ENCODE measurements around the gene INAVA.
"Not testable (repeated sequence)": the region's sequence is repeated elsewhere in the genome, so short reads cannot be mapped to it uniquely, and the experiment has no call there.

The INAVA gene

GRCh38 chr1:200929530-200930278 lies 35.0 kb downstream of the INAVA start:
- TF ChIP-seq CTCF (conservative IDR thresholded peaks at IDR 0.05; ENCODE audit: low read depth): no peak
- H3K27ac ChIP-seq: no peak overlapping the region
- ChIA-PET POLR2A (ENCODE audit: low non-redundant PET) (no interaction called here), CTCF (no interaction called here)
- no peak for DNase-seq (ENCODE audit: low spot score)

- CTCF ChIA-PET: interaction anchor here (1.5 kb wide), 1 partner anchor 85 kb away, joined by 5 read pairs; no protein-coding TSS in a partner anchor
- DNase-seq (ENCODE audit: low spot score); H3K27ac ChIP-seq; POLR2A ChIA-PET (ENCODE audit: low non-redundant PET): not testable (repeated sequence)
These were observed 35.6 kb downstream of the INAVA start for GRCh38 chr1:200930285-200930684.

- H3K27ac ChIP-seq: no peak overlapping the region
- CTCF ChIA-PET: interaction anchor here (1.0 to 1.5 kb wide), 3 partner anchors 13 to 83 kb away, joined by 3 to 6 read pairs (median 5); no protein-coding TSS in a partner anchor
- POLR2A ChIA-PET (ENCODE audit: low non-redundant PET): interaction anchor here (0.6 kb wide), 1 partner anchor 14 kb away, joined by 3 read pairs; no protein-coding TSS in a partner anchor
- no peak for DNase-seq (ENCODE audit: low spot score)
- TF ChIP-seq CTCF (conservative IDR thresholded peaks at IDR 0.05; ENCODE audit: low read depth): no peak
These were observed 37.1 kb downstream of the INAVA start for GRCh38 chr1:200931776-200932175.

- ChIA-PET POLR2A (ENCODE audit: low non-redundant PET) (no interaction called here), CTCF (interaction anchor here (0.6 kb wide), 1 partner anchor 125 kb away, joined by 5 read pairs; no protein-coding TSS in a partner anchor)
- TF ChIP-seq CTCF (conservative IDR thresholded peaks at IDR 0.05; ENCODE audit: low read depth): no peak
- no peak overlapping the region for H3K27ac ChIP-seq
- no peak for DNase-seq (ENCODE audit: low spot score)
These were observed 40.1 kb downstream of the INAVA start for GRCh38 chr1:200934676-200935245.

GRCh38 chr1:200935286-200935962 lies 40.7 kb downstream of the INAVA start:
- H3K27ac ChIP-seq; DNase-seq (ENCODE audit: low spot score); POLR2A ChIA-PET (ENCODE audit: low non-redundant PET): not testable (repeated sequence)
- CTCF ChIA-PET: interaction anchor here (0.6 kb wide), 1 partner anchor 124 kb away, joined by 5 read pairs; no protein-coding TSS in a partner anchor

- H3K27ac ChIP-seq: no peak overlapping the region
- no peak for DNase-seq (ENCODE audit: low spot score)
- POLR2A ChIA-PET (ENCODE audit: low non-redundant PET): interaction anchor here (0.7 kb wide), 2 partner anchors 11 to 55 kb away, joined by 11 to 12 read pairs; no protein-coding TSS in a partner anchor
- TF ChIP-seq CTCF (conservative IDR thresholded peaks at IDR 0.05; ENCODE audit: low read depth): no peak
- CTCF ChIA-PET: interaction anchor here (0.6 to 0.7 kb wide), 3 partner anchors 61 to 1024 kb away, joined by 3 to 8 read pairs (median 6); no protein-coding TSS in a partner anchor
These were observed 44.3 kb downstream of the INAVA start for GRCh38 chr1:200938955-200939354.

- ChIA-PET POLR2A (ENCODE audit: low non-redundant PET) (no interaction called here), CTCF (interaction anchor here (0.7 to 1.2 kb wide), 2 partner anchors 13 to 47 kb away, joined by 3 read pairs; no protein-coding TSS in a partner anchor)
- no peak for TF ChIP-seq CTCF (conservative IDR thresholded peaks at IDR 0.05; ENCODE audit: low read depth)
- no peak for DNase-seq (ENCODE audit: low spot score)
- no peak overlapping the region for H3K27ac ChIP-seq
These were observed 50.4 kb downstream of the INAVA start for GRCh38 chr1:200945111-200945510.

All from RWPE1 (cell line).